Measurements from ENCODE around the gene DUT.

DNA sequence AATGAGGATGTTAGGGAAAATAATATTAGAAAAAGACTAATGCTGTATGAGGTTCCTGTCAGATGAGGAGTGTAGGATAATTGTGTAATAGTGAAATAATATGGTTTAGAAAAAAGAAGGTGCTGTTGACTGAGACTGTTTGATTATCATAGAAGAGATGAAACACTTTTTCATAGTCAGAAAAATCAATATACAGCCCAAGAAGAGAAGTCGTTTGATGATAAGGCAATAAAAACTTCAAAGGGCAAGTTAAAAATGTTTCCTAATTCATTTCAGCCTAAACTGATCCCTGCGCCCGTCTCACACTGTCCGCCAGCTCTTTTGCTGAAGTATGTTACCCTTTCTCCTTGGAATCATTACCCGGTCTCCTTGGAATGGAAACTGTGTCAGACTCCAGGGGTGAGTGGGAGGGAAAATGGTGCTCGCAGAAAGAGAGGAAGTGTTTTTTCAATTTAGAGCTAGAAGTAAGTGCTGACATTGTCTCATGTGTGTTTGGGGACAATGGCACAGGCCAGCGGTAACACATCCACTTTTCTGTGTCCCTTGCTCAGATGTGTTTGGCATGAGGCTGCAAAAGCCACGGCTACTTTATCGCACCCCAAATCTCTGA is 23.6 kb downstream of the DUT start:
- TF ChIP-seq CTCF (IDR thresholded peaks at IDR 0.05) (no peak), POLR2A (IDR thresholded peaks at IDR 0.05) (no peak)
